Stimulated activated CD4-positive, alpha-beta T cell treated with anti-CD3 and anti-CD28 coated beads, Interleukin-12 subunit alpha, Interleukin-12 subunit beta, amount 100 ng/mL, for 48 hours (primary cell): ENCODE results near the gene COMMD4.
A peak's percentile ranks its signal among the peaks of the same experiment; 100 is the strongest.
"Not testable (repeated sequence)": the region's sequence is repeated elsewhere in the genome, so short reads cannot be mapped to it uniquely, and the experiment has no call there.

Source experiments
- DNase-seq, 3 donors: peaks; one replicate each; pipeline ENCODE4 v3.0.0-alpha.2; 2020; ENCODE audit warnings: low read depth in 2 of 3, low spot score in 1 of 3

COMMD4 gene

GRCh38 chr15:75335705-75336355 lies at the start of gene COMMD4:
Gene COMMD4, plus strand, starts transcription at chr15:75336063. Its CDS starts 27 bp downstream, at chr15:75336090.
- DNase-seq: peak; percentile 81 to 87 (median 85)

GRCh38 chr15:75293660-75294059 lies 42.2 kb upstream of the COMMD4 start:
- DNase-seq: not testable (repeated sequence)

GRCh38 chr15:75298541-75299310 lies 37.1 kb upstream of the COMMD4 start:
- not testable (repeated sequence) for DNase-seq

DNA sequence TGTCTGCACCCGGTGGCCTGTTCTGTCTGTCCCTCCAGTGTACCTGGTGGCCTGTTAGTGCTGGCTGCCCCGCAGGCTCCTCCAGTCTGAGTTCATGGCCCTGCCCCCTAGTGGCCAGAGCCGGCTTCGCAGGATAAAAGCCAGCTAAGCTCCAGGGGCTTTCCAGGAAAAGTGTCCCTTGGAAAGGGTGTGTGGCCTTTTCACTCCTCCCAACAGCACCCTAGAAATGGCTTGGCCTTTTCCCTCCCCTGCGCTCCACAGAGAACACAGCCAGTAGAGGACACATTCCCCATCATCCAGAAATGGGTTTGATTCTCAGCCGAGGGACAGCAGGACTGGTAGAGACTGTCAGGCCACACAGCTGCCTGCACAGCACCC lies 36.6 kb upstream of the COMMD4 start:
- peak; percentile 32 to 60 (median 51) for DNase-seq

DNA sequence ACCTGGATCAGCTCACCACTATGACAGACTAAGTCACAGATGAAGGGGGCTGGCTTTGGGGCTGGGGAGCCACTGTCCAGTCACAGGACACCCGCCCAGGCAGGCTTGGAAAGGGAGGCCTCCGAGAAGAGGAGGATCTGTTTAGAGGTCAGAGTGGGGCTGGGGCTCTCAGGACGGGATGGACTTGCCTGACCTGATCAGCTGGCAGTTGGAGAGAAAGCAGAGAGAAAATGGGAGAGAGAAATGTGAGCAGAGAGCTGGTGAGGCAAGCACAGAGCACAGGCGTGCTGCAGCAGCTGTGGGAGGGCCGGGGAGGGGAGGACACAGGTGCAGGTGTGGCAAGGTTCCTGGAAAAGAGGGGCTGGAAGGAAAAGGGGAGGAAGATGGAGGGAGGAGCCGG lies 35.8 kb upstream of the COMMD4 start:
- DNase-seq: not testable (repeated sequence)

DNA sequence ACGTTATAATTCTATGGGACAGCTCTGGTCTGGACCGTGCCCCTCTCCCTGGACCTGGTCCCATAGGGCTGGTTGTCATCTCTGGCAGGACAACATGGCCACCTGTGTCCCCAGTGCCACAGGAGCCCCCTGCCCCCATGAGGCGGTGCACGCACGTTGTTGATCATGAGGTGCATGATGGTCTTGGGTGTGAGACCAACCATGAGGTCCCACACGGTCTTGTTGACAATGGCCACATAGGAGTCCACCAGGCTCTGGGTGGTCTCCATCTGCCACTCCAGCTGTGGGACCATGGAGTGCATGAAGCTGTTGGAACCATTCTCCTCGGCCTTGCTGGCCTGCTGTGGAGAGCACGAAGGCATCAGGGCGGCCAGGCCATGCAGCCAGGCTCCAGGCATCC lies 33.5 kb upstream of the COMMD4 start:
- no peak for DNase-seq

- DNase-seq: not testable (repeated sequence)
Measured at GRCh38 chr15:75302753-75303152, 33.1 kb upstream of the COMMD4 start.

- no peak for DNase-seq
Measured at GRCh38 chr15:75306188-75306587, 29.7 kb upstream of the COMMD4 start.

DNA sequence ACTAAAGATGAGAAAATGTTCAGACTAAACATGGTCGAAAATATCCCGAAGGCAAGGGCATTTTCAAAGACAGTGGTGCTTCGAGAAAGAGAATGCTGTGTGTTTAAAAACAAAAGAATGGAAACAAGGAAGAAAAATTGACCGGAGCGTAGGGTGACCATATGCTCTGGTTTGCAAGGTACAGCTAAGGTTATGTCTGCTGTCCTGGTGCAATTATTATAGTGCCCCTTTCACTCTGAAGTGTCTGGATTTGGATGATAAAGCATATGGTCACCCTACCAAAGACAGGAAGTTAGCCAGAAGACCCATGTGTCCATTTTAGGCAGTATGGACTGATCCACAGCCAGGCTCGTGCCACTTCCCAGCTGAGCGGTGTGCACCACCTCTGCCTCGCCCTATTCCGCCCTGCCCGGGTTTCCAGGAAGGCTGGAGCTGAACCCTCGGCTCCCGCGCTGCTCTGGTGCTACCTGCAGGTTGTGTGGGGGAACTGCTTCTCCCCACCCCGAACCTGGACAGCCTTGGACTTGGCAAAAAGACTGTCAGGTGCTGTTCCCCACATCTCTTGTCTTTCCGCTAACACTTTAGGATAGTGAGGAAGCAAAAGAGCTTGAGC lies 28.0 kb upstream of the COMMD4 start:
- DNase-seq: peak in 1 of 3 donors; percentile 5

- no peak for DNase-seq
Measured at GRCh38 chr15:75309711-75310110, 26.2 kb upstream of the COMMD4 start.

DNA sequence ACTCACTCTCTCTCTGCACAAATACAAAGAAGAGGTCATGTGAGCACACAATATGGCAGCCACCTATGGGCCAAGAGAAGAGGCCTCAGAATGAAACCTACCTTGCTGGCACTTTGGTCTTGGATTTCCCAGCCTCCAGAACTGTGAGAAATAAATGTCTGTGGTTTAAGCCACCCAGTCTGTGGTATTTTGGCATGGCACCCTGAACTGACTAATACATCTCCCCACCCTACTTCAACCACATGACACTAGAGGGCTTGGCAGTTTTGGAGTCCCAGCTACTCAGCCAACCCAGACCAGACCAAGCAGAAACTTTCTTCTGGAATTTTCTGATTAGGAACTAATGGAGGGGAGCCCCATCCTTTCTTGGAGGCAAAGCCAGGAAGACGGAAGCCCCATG lies 23.3 kb upstream of the COMMD4 start:
- not testable (repeated sequence) for DNase-seq

DNA sequence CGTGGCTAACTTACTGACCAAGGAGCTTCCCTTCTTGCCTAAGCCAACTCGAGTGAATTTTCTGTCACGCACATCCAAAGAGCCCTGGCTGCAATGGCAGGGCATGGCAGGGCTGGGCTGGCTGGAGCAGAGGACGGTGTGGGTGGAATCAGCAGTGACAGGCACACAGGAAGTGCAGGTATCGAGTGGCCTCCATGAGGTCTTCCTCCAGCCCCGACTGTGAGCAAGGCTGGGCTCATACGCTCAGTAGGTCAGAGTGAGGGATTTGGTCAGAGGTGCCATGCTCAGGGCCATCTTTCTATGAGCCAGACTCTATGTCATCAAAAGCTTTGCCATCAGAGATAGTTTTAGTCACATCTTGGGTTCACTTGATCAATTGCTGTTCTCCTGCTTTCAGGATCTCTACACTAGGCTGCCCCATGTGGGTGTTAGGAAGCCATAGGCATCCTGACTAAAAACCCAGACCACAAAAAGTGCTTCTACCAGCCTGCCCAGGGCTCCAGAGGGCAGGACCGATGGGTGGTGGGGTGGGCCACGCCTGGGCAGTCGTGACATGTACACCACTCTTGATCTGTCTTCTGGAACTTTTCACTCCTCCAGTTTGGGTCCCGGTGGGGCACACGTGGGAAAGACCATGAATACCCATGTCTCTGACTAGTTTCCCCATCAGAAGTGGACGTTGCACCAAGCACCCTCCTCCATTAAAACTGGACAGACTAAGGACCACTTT lies 22.6 kb upstream of the COMMD4 start:
- DNase-seq: no peak

- DNase-seq: no peak
Measured at GRCh38 chr15:75314552-75315290, 21.1 kb upstream of the COMMD4 start.

DNA sequence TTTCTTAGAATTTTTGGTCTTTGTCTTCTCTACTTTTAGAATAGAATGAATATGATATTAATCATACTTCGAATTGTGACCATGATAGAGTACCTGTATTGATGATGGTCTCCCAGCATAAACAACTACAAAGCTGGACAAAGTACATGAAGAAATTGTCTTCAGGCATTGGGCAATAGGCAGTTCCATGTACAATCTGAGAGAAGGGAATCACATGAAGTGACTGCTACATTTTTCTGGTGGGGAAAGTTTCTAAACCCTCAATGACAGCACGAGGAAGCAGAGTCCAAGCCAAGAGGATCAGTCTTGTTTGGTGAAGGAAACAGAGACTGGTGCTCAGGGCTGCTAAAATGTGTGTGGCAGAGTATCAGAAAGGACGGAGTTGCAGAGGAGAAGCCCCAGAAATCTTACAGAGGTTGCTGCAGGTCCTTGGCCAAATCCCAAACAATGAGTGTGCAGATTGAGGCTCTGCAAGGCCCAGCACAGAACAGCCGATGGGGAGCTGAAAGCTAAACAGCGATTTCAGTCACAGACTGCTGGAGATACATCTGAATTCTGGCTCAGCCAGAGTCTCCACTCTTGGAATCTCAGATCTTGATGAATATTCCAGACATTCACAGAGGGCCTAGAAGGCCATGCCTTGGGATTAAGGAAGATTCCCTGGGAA lies 16.5 kb upstream of the COMMD4 start:
- DNase-seq: not testable (repeated sequence)

- DNase-seq: no peak
Measured at GRCh38 chr15:75321711-75322110, 14.2 kb upstream of the COMMD4 start.

GRCh38 chr15:75325922-75326321 lies 9.9 kb upstream of the COMMD4 start:
- no peak for DNase-seq

DNA sequence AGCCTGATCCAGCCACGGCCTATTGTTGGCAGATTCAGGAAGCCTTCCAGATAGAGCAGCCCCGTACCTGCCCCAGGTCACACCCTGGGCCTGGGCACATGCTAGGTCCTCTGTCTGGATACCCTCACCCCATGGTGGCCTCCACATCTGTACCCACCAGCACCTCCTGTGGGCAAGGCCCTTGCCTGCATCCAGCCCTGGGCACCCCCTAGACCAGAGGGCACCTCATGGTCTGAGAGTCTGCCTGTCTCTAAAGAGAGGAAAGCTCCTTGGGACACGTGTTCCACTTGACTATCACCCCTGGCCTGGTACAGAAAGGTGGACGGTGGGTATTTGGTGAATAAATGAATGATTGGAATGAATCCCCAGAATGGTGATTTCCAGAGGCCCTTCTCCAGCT lies 8.9 kb upstream of the COMMD4 start:
- DNase-seq: no peak

GRCh38 chr15:75327491-75327890 lies 8.4 kb upstream of the COMMD4 start:
- no peak for DNase-seq

DNA sequence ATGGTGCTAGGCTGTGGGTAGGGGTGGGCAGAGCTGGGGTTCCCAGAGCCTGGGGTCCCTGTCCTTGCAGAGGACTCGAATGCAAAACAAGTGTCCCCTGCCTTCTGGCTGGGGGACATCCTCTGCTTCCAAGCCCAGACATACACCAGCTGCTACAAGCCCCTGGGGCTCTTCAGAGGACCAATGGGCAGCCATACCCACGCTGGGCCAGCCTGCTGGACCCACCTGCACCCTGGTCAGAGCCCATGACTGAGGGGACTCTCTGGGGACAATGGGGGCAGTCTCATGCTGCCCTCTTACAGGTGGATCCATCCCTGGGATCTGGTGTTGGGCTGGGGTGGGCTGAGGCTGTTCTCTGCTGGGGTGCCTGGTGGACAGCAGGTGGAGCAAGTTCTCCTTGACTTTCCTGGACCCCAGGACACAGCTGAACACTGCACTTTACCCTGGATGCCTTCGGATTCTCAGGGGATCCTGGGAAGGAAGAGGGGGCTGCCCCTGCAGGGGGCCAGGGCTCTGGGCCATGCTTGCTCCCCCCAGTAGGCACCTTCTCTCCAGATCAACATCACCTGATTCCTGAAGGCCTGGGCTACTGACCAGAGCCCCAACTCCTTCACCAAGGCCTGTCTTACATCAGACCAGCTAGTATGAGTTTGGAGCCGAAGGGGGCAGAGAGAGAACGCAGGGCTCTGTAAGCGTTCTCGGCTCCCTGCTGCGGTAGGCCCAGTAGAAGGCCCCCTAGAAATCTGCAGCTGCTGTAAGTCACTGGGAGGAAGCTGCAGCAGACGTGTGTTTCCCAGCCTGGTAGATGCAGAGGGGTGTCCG lies 7.2 kb upstream of the COMMD4 start:
- no peak for DNase-seq
